ENCODE data around the gene DVL2.

DNA sequence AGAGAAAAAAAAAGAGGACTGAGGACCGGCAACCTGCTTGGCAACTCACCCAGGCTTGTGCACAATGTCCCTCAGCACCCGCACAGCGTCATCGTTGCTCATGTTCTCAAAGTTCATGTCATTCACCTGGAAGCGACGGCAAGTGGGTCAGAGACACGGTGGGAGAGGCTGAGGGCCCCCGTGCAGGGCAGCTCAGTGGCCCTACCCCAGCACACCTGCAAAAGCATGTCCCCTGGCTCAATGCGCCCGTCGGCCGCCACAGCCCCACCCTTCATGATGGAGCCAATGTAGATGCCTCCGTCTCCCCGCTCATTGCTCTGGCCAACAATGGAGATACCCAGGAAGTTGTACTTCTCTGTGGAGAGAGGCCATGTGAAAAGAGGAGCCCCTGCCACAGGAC, 5.4 kb downstream of the DVL2 start:
- TF ChIP-seq ZNF565 (CRISPR knock-in tag; conservative IDR thresholded peaks at IDR 0.05; ENCODE audit: low read depth) = no peak
- TF ChIP-seq, protein P1, sequence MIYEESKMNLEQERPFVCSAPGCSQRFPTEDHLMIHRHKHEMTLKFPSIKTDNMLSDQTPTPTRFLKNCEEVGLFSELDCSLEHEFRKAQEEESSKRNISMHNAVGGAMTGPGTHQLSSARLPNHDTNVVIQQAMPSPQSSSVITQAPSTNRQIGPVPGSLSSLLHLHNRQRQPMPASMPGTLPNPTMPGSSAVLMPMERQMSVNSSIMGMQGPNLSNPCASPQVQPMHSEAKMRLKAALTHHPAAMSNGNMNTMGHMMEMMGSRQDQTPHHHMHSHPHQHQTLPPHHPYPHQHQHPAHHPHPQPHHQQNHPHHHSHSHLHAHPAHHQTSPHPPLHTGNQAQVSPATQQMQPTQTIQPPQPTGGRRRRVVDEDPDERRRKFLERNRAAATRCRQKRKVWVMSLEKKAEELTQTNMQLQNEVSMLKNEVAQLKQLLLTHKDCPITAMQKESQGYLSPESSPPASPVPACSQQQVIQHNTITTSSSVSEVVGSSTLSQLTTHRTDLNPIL (CRISPR knock-in tag; IDR thresholded peaks at IDR 0.05; ENCODE audit: low read depth) = no peak
